ENCODE measurements around the gene PCGF3.

PCGF3 gene

GRCh38 chr4:721261-722168 is 15.9 kb downstream of the PCGF3 start:
- H3K79me2 ChIP-seq (ENCODE audit: insufficient read depth, low read length): peaks cover 64% of the 10 kb centered on the region
- no peak overlapping the region for H2AFZ ChIP-seq (ENCODE audit: low read depth, low read length, severe bottlenecking)
- no peaks in the 10 kb centered on the region for H3F3A ChIP-seq (ENCODE audit: insufficient read depth)
- H3K9me2 ChIP-seq (replicated peaks; ENCODE audit: insufficient read depth, low read length): no peaks in the 10 kb centered on the region
- no peak overlapping the region for H3K27ac ChIP-seq (ENCODE audit: low read depth, low read length)
- H3K27me3 ChIP-seq (ENCODE audit: low read length): no peaks in the 10 kb centered on the region
- no peaks in the 10 kb centered on the region for H3K9me3 ChIP-seq (ENCODE audit: insufficient read depth, low read length)
- H3K9ac ChIP-seq (ENCODE audit: low read length): no peak overlapping the region
- no peaks in the 10 kb centered on the region for H3K36me3 ChIP-seq (ENCODE audit: low read length)
- H4K20me1 ChIP-seq (ENCODE audit: low read depth, low read length): no peaks in the 10 kb centered on the region; the same call in 1 of the 2 replicates
- no peak overlapping the region for H3K4me3 ChIP-seq (ENCODE audit: insufficient read depth, low read length, poor library complexity, severe bottlenecking)
- no peak overlapping the region for H3K4me2 ChIP-seq (ENCODE audit: low read depth, low read length, poor library complexity, severe bottlenecking)
- TF ChIP-seq CTCF (IDR thresholded peaks at IDR 0.05; ENCODE audit: insufficient read depth, low read length, poor library complexity, severe bottlenecking) (no peak), EZH2phosphoT487 (conservative IDR thresholded peaks at IDR 0.05; ENCODE audit: low read length) (no peak)

DNA sequence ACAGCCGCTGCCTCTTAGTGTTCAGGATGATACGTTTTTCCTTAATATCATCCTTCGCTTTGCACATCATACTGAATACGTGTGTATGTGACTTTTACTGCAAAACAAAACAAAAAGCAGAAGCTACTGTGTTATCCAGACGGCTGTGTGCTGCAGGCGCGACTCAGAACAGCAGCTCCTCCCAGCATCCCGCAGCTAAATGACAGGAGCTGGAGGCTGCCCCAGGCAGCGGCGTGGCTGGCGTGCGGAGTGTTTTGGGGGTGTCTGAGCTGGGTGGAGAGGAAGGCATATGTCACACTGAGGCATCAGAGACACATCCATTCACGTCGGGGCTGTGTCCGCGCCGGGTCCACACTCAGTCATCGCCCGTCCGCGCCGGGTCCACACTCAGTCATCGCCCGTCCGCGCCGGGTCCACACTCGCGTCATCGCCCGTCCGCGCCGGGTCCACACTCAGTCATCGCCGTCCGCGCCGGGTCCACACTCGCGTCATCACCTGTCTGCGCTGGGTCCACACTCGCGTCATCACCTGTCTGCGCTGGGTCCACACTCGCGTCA is 16.6 kb downstream of the PCGF3 start:
- Histone ChIP-seq H3F3A (ENCODE audit: insufficient read depth) (no peaks in the 10 kb centered on the region), H3K27ac (ENCODE audit: low read depth, low read length) (no peak overlapping the region), H3K27me3 (ENCODE audit: low read length) (no peaks in the 10 kb centered on the region), H3K4me2 (ENCODE audit: low read depth, low read length, poor library complexity, severe bottlenecking) (no peak overlapping the region), H3K79me2 (ENCODE audit: insufficient read depth, low read length) (peaks cover 70% of the 10 kb centered on the region), H2AFZ (ENCODE audit: low read depth, low read length, severe bottlenecking) (no peak overlapping the region), H3K9me3 (ENCODE audit: insufficient read depth, low read length) (no peaks in the 10 kb centered on the region), H3K36me3 (ENCODE audit: low read length) (no peaks in the 10 kb centered on the region), H3K4me3 (ENCODE audit: insufficient read depth, low read length, poor library complexity, severe bottlenecking) (no peak overlapping the region), H3K9ac (ENCODE audit: low read length) (no peak overlapping the region), H3K9me2 (replicated peaks; ENCODE audit: insufficient read depth, low read length) (no peaks in the 10 kb centered on the region), H4K20me1 (ENCODE audit: low read depth, low read length) (no peaks in the 10 kb centered on the region; the same call in 1 of the 2 replicates)
- TF ChIP-seq EZH2phosphoT487 (conservative IDR thresholded peaks at IDR 0.05; ENCODE audit: low read length) (no peak), CTCF (IDR thresholded peaks at IDR 0.05; ENCODE audit: insufficient read depth, low read length, poor library complexity, severe bottlenecking) (no peak)

GRCh38 chr4:722851-723360 is 17.3 kb downstream of the PCGF3 start:
- Histone ChIP-seq H3K27me3 (ENCODE audit: low read length) (no peaks in the 10 kb centered on the region), H3K9ac (ENCODE audit: low read length) (no peak overlapping the region), H3K4me2 (ENCODE audit: low read depth, low read length, poor library complexity, severe bottlenecking) (no peak overlapping the region), H3K9me3 (ENCODE audit: insufficient read depth, low read length) (no peaks in the 10 kb centered on the region), H2AFZ (ENCODE audit: low read depth, low read length, severe bottlenecking) (no peak overlapping the region), H3K9me2 (replicated peaks; ENCODE audit: insufficient read depth, low read length) (no peaks in the 10 kb centered on the region), H3F3A (ENCODE audit: insufficient read depth) (no peaks in the 10 kb centered on the region), H4K20me1 (ENCODE audit: low read depth, low read length) (no peaks in the 10 kb centered on the region; the same call in 1 of the 2 replicates), H3K4me3 (ENCODE audit: insufficient read depth, low read length, poor library complexity, severe bottlenecking) (no peak overlapping the region), H3K79me2 (ENCODE audit: insufficient read depth, low read length) (peaks cover 71% of the 10 kb centered on the region), H3K27ac (ENCODE audit: low read depth, low read length) (no peak overlapping the region), H3K36me3 (ENCODE audit: low read length) (no peaks in the 10 kb centered on the region)
- TF ChIP-seq EZH2phosphoT487 (conservative IDR thresholded peaks at IDR 0.05; ENCODE audit: low read length): no peak
- no peak for TF ChIP-seq CTCF (IDR thresholded peaks at IDR 0.05; ENCODE audit: insufficient read depth, low read length, poor library complexity, severe bottlenecking)
